Measurements from ENCODE around the gene HOXD1. TPM values are rescaled to one million over a fixed set of nuclear protein-coding genes. Genes with fewer than 3 reads are reported as not detected.

The HOXD1 gene
- total RNA-seq, 1 experiment from 2014 or later = not detected

- CTCF ChIA-PET = no interaction called here
- Histone ChIP-seq H3K79me2 (ENCODE audit: low read depth) (no peaks in the 10 kb centered on the region), H3K27me3 (ENCODE audit: insufficient read depth, low read depth) (peaks cover 66% of the 10 kb centered on the region), H3F3A (ENCODE audit: insufficient read depth, low read depth) (no peaks in the 10 kb centered on the region), H4K20me1 (ENCODE audit: insufficient read depth) (no peaks in the 10 kb centered on the region), H2AFZ (no peak overlapping the region; the same call in 1 of the 2 replicates), H3K36me3 (ENCODE audit: low read depth) (no peaks in the 10 kb centered on the region), H3K4me2 (no peak overlapping the region), H3K4me3 (no peak overlapping the region), H3K4me1 (replicated peaks; ENCODE audit: insufficient read depth) (no peaks in the 10 kb centered on the region), H3K27ac (no peak overlapping the region), H3K9me2 (ENCODE audit: insufficient read depth) (no peaks in the 10 kb centered on the region), H3K9me3 (ENCODE audit: insufficient read depth, low read depth) (no peaks in the 10 kb centered on the region)
- BruUV-seq (replicated peaks) = no TSS peak
- intact Hi-C loops (cut with micrococcal nuclease; ENCODE audit: unreplicated experiment) = no loop called here
- DNase-seq = no peak
- TF ChIP-seq EZH2 (IDR thresholded peaks at IDR 0.05; ENCODE audit: low read depth) = no peak
- TF ChIP-seq, protein P1, sequence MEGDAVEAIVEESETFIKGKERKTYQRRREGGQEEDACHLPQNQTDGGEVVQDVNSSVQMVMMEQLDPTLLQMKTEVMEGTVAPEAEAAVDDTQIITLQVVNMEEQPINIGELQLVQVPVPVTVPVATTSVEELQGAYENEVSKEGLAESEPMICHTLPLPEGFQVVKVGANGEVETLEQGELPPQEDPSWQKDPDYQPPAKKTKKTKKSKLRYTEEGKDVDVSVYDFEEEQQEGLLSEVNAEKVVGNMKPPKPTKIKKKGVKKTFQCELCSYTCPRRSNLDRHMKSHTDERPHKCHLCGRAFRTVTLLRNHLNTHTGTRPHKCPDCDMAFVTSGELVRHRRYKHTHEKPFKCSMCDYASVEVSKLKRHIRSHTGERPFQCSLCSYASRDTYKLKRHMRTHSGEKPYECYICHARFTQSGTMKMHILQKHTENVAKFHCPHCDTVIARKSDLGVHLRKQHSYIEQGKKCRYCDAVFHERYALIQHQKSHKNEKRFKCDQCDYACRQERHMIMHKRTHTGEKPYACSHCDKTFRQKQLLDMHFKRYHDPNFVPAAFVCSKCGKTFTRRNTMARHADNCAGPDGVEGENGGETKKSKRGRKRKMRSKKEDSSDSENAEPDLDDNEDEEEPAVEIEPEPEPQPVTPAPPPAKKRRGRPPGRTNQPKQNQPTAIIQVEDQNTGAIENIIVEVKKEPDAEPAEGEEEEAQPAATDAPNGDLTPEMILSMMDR (conservative IDR thresholded peaks at IDR 0.05) = no peak
- POLR2A ChIA-PET (ENCODE audit: unreplicated experiment) = no interaction called here
Measured at GRCh38 chr2:176189681-176190641, 1.5 kb downstream of the HOXD1 start.

- ChIA-PET CTCF (interaction anchor here (0.6 kb wide), 1 partner anchor 263 kb away, joined by 3 read pairs; no protein-coding TSS in a partner anchor), POLR2A (ENCODE audit: unreplicated experiment) (no interaction called here)
- no peak overlapping the region for H2AFZ ChIP-seq
- H3K27me3 ChIP-seq (ENCODE audit: insufficient read depth, low read depth) = peaks cover 63% of the 10 kb centered on the region
- BruUV-seq (replicated peaks) = no TSS peak
- intact Hi-C loops (cut with micrococcal nuclease; ENCODE audit: unreplicated experiment) = no loop called here
- H3K4me1 ChIP-seq (replicated peaks; ENCODE audit: insufficient read depth) = no peaks in the 10 kb centered on the region
- no peaks in the 10 kb centered on the region for H3K79me2 ChIP-seq (ENCODE audit: low read depth)
- H3K4me2 ChIP-seq = no peak overlapping the region
- H3K9me2 ChIP-seq (ENCODE audit: insufficient read depth) = no peaks in the 10 kb centered on the region
- no peaks in the 10 kb centered on the region for H4K20me1 ChIP-seq (ENCODE audit: insufficient read depth)
- no peaks in the 10 kb centered on the region for H3K36me3 ChIP-seq (ENCODE audit: low read depth)
- no peak overlapping the region for H3K27ac ChIP-seq
- TF ChIP-seq, protein P1 (conservative IDR thresholded peaks at IDR 0.05) = no peak
- TF ChIP-seq EZH2 (IDR thresholded peaks at IDR 0.05; ENCODE audit: low read depth) = no peak
- H3K9me3 ChIP-seq (ENCODE audit: insufficient read depth, low read depth) = no peaks in the 10 kb centered on the region
- DNase-seq = no peak
- no peak overlapping the region for H3K4me3 ChIP-seq
- H3F3A ChIP-seq (ENCODE audit: insufficient read depth, low read depth) = no peaks in the 10 kb centered on the region
Measured at GRCh38 chr2:176192351-176192750, 3.9 kb downstream of the HOXD1 start.

- H3K4me2 ChIP-seq = no peak overlapping the region
- no peak overlapping the region for H3K27ac ChIP-seq
- peaks cover 57% of the 10 kb centered on the region for H3K27me3 ChIP-seq (ENCODE audit: insufficient read depth, low read depth)
- ChIA-PET CTCF (no interaction called here), POLR2A (ENCODE audit: unreplicated experiment) (no interaction called here)
- no TSS peak for BruUV-seq (replicated peaks)
- no peak overlapping the region for H2AFZ ChIP-seq
- DNase-seq = no peak
- no peaks in the 10 kb centered on the region for H3K9me3 ChIP-seq (ENCODE audit: insufficient read depth, low read depth)
- H3K4me3 ChIP-seq = no peak overlapping the region
- no peaks in the 10 kb centered on the region for H3K9me2 ChIP-seq (ENCODE audit: insufficient read depth)
- H4K20me1 ChIP-seq (ENCODE audit: insufficient read depth) = no peaks in the 10 kb centered on the region
- TF ChIP-seq, protein P1 (conservative IDR thresholded peaks at IDR 0.05) = no peak
- no peak for TF ChIP-seq EZH2 (IDR thresholded peaks at IDR 0.05; ENCODE audit: low read depth)
- no peaks in the 10 kb centered on the region for H3K4me1 ChIP-seq (replicated peaks; ENCODE audit: insufficient read depth)
- intact Hi-C loops (cut with micrococcal nuclease; ENCODE audit: unreplicated experiment) = no loop called here
- no peaks in the 10 kb centered on the region for H3K36me3 ChIP-seq (ENCODE audit: low read depth)
- no peaks in the 10 kb centered on the region for H3F3A ChIP-seq (ENCODE audit: insufficient read depth, low read depth)
- H3K79me2 ChIP-seq (ENCODE audit: low read depth) = no peaks in the 10 kb centered on the region
Measured at GRCh38 chr2:176193048-176193447, 4.6 kb downstream of the HOXD1 start.
